Right ventricle myocardium superior (tissue), 1 donor: ENCODE measurements around the gene C9orf40. TPM values are rescaled to one million over a fixed set of nuclear protein-coding genes. Genes with fewer than 3 reads are reported as not detected.

Source experiments
- ATAC-seq: fragments of 200-7000 bp; cut with Tn5 transposase; one replicate; pipeline ENCODE4 v1.9.1; 2020; ENCODE audit warnings: mild to moderate bottlenecking; ENCODE audit not compliant: poor library complexity
- DNase-seq: peaks from one replicate; pipeline ENCODE4 v3.0.0-alpha.2; 2020
- intact Hi-C: fragments of 100-400 bp; cut with DNase I; formaldehyde crosslinking; loops from one replicate; pipeline ENCODE4 v1.11.2; 2022
- long read RNA-seq: library from polyadenylated mRNA; unstranded; transcript quantifications from one replicate; pipeline ENCODE4 v2.0.0, GENCODE V29; 2021
- total RNA-seq: library from RNA; stranded (reverse); fragmentation: NEBNext Ultra II Directional; extraction: Animal tissue kit (Norgen Biotek cat#: 25700); gene quantifications from one replicate; pipeline ENCODE4 v1.2.1, GENCODE V29; 2021
- donor health status: DM: no; HTN: yes; CAD: no; lungs with severe emphysema.

Gene C9orf40
- total RNA-seq = 3.0 TPM
- long read RNA-seq, transcript C9orf40-201 (2 exons, 2,327 nt) = major isoform, 8 of 9 reads
- long read RNA-seq, partial matches to known transcripts = 0 of 9 reads
- long read RNA-seq, other reads (novel, unspliced or antisense) = 1 of 9 reads

- intact Hi-C loops = no loop called here
- peak; percentile 100 for ATAC-seq
These were observed at the start of gene C9orf40 for GRCh38 chr9:74952201-74953151. TSS of gene C9orf40 (minus strand) at chr9:74952912. CDS start at chr9:74952611, 301 bp downstream.

DNA sequence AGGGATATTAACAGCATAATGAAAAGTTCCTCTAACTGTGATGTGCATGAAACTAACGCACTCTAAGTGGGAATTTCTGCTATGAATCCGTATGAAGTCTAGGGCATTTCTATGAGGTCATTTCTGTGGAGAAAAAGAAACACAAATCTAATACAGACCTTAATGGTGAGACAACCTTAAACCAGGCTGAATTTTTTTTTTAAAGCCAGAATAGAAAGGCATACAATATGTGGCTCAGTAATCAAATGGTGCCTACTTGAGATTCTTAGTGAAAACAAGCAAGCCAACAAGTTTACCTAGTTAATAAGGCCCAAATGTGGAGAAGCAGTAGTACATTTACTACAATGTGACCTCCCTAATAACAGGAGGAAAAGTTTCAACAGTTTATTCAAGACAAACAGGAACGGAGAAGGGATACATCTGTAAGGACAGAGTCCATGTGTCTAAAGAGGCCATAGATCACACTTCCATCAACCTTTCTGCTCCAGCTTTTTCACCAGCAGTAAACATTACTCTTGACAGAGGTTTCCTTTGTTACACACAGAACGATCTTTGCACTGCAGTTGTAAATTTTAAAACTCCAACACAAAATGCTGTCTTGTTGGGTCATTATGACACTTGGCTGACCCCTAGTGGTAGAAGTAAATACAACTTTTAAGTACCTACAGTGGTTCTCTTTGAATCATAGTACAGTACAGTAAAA, 49.2 kb upstream of the C9orf40 start:
- DNase-seq (no peak), ATAC-seq (peak; percentile 92)
- intact Hi-C loops = loop anchor here (2.0 kb wide), 1 partner anchor 227 kb away; no protein-coding TSS in a partner anchor

More at GRCh38 chr9:74952201-74953151, at the start of gene C9orf40:
- peak; percentile 96 for DNase-seq

DNA sequence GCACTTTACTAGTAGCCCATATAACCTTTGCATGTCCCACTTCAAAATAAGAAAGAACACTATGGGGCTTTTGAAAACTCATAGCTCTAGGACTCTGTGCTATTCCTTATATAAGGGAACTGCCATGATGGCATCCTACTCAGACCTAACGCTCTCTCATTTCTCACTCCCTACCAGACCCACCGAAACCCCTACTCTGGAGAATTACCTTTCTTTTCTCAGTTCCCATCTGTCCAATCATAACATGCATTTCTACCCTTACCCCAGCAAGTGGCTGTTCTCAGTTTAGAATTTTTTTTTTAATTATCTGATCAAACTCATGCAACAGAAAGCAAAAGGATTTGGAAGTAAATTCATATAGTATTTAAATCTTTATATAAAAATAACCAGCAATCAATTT, 48.1 kb upstream of the C9orf40 start:
- DNase-seq = no peak
- no peak for ATAC-seq
- intact Hi-C loops = loop anchor here (2.0 kb wide), 1 partner anchor 226 kb away; no protein-coding TSS in a partner anchor

GRCh38 chr9:74985041-74985440, 32.3 kb upstream of the C9orf40 start:
- no peak for ATAC-seq

GRCh38 chr9:74983709-74984108, 31.0 kb upstream of the C9orf40 start:
- ATAC-seq (no peak), DNase-seq (no peak)
- intact Hi-C loops = no loop called here

More at GRCh38 chr9:74985041-74985440, 32.3 kb upstream of the C9orf40 start:
- DNase-seq = no peak
- intact Hi-C loops = no loop called here

DNA sequence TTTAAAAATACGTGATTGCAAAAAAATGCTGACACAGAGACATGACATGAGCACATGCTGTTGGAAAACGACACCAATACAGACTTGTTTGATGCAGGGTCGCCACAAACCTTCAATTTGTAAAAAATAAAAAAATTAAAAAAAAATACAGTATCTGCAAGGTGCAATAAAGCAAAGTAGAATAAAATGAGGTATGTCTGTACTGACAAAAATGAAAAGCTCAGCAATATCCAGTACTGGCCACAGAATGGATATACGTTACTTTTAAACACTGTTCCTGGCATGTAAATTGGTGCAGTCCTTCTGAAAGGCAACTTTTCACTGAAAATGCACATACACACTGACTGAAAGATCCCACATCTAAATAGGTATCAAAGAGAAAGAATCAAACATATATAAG, 27.1 kb upstream of the C9orf40 start:
- no peak for ATAC-seq
- intact Hi-C loops = no loop called here

DNA sequence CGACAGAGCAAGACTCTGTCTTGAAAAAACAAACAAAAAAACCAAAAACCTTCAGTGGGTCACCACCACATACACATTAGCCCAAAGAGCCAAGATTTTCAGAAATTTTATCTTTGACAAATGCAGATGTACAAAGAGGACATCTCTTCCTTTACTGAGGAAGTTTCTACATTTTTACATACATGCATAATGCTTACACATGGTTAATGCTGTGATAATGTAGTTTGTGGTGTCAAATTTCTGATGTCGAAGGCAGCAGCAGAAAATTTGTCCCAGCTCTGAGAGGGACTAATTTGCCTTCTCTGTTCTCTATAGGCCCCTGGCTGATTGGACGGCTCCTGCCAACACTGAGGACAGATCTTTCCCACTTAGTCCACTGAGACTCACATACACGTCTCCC, 24.6 kb upstream of the C9orf40 start:
- DNase-seq = no peak
- intact Hi-C loops = no loop called here
- no peak for ATAC-seq

More for the DNA sequence above, 27.1 kb upstream of the C9orf40 start:
- no peak for DNase-seq

DNA sequence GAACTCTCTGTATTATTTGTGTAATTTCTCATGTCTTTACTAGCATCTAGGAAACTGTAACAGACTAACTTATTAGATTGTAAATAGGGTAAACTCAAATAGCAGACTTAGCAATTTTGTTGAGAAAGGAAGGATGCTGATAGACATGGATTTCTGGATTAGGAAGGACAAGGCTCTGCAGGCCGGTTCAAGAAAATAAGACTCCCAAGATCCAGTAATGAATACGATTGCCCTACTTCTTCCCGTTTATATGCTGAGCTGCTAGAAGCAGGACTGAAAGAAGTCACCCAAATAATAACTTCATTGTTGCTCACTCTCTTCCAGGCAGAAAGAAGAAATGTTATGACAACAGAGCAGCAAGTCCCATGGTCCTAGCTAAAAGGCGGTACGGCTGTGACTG, 22.8 kb upstream of the C9orf40 start:
- DNase-seq (no peak), ATAC-seq (no peak)
- intact Hi-C loops = no loop called here

GRCh38 chr9:74974558-74974957, 21.8 kb upstream of the C9orf40 start:
- ATAC-seq = no peak
- no peak for DNase-seq
- intact Hi-C loops = no loop called here

DNA sequence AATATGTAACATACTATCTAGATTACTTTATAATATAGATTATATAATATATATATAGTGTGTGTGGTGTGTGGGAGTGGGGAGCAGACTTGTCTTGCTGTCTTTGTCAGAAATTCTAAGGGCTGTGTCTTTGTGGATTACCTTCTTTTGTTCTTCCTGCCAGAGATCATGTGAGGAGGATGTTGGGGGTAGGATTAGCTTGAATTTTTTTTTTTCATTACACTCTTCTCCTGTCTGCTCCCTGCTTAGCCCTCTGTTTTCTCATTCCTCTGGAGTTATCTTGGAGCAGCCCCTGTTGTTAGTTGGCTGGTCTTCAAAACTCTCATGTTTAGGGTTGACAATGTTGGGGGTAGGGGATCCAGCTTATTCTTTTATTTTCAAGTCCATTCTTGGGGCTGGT, 21.0 kb upstream of the C9orf40 start:
- DNase-seq = no peak
- ATAC-seq = no peak
- intact Hi-C loops = no loop called here

DNA sequence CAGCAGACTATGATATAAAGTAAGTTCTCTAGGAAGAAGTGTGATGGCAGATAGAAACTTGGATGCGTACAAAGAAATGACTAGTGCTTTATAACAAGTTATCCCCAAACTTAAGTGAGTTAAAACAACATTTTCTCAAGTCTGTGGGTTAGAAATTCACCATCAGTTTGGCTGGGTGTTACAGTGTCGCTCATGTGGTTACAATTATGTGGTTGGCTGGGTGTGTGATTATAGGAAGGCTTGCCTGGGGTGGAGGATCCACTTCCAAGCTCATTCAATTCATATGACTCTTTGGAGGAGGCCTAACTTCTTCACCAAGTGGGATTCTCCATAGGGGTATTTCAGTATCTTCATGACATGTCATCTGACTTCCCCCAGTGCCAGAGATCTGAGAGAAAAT, 10.3 kb upstream of the C9orf40 start:
- intact Hi-C loops = no loop called here
- DNase-seq = no peak
- ATAC-seq = no peak

- intact Hi-C loops = no loop called here
- DNase-seq = no peak
- ATAC-seq = no peak
These were observed 8.8 kb upstream of the C9orf40 start for GRCh38 chr9:74961496-74961895.

DNA sequence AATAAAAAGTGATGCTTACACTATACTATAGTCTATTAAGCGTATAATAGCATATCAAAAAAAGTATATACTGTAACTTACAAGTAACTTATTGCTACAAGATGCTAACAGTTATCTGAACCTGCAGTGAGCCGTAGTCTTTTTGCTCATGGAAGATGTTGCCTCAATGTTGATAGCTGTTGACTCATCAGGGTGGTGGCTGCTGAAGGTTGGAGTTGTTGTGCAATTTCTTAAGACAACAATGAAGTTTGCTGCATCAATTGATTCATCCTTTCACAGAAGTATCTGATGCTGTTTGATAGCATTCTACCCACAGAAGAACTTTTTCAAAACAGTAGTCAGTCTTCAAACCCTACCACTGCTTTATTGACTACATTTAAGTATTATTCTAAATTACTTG, 7.8 kb upstream of the C9orf40 start:
- DNase-seq = no peak
- intact Hi-C loops = no loop called here
- no peak for ATAC-seq

GRCh38 chr9:74958587-74958986, 5.9 kb upstream of the C9orf40 start:
- intact Hi-C loops = no loop called here
- no peak for DNase-seq
- ATAC-seq = no peak

GRCh38 chr9:74953235-74953751, 581 bp upstream of the C9orf40 start:
- intact Hi-C loops = no loop called here
- ATAC-seq = no peak

GRCh38 chr9:74951725-74952151, 974 bp downstream of the C9orf40 start:
- intact Hi-C loops = no loop called here
- DNase-seq (peak; percentile 72), ATAC-seq (peak; percentile 56)

More at GRCh38 chr9:74953235-74953751, 581 bp upstream of the C9orf40 start:
- DNase-seq = no peak

GRCh38 chr9:74951107-74951720, 1.5 kb downstream of the C9orf40 start:
- no peak for ATAC-seq
- no peak for DNase-seq
- intact Hi-C loops = no loop called here
